Transverse colon (tissue), 4 donors: ENCODE data around the gene ARL9. TPM values are rescaled to one million over a fixed set of nuclear protein-coding genes. Genes with fewer than 3 reads are reported as not detected.

ENCODE experiments used
- DNase-seq: peaks from one replicate; pipeline ENCODE4 v3.0.0-alpha.2; 2019
- H3K27ac ChIP-seq, 4 donors: fragments of 200-600 bp; sonication (generic); 2 replicates each; pipeline ENCODE4 v1.5.1; 2016 to 2018; ENCODE audit warnings: inconsistent platforms in 4 of 4
- H3K27me3 ChIP-seq: fragments of 200-600 bp; sonication (generic); 2 replicates; pipeline ENCODE4 v1.5.1; 2017; ENCODE audit warnings: inconsistent platforms
- H3K36me3 ChIP-seq, 4 donors: fragments of 200-600 bp; sonication (generic); 2 replicates each; pipeline ENCODE4 v1.5.1; 2017 to 2019; ENCODE audit warnings: inconsistent platforms in 4 of 4
- H3K4me1 ChIP-seq, 4 donors: fragments of 200-600 bp; sonication (generic); 2 replicates each; pipeline ENCODE4 v1.5.1; 2017 to 2020; ENCODE audit warnings: inconsistent platforms in 4 of 4
- H3K4me3 ChIP-seq, 4 donors: fragments of 200-600 bp; sonication (generic); 1 replicate in 1 of 4; 2 replicates in 3 of 4; pipeline versions ENCODE4 v1.5.1 to v1.6.1; 2017 to 2019; ENCODE audit warnings: inconsistent platforms in 4 of 4
- H3K9me3 ChIP-seq, 2 donors: fragments of 200-600 bp; sonication (generic); 2 replicates each; pipeline ENCODE4 v1.5.1; 2017 to 2019; ENCODE audit warnings: inconsistent platforms in 2 of 2
- CTCF ChIP-seq, 5 experiments: fragments of 200-600 bp in 3 of 5; fragments of 450-650 bp in 2 of 5; sonication (generic) in 3 of 5; IDR thresholded peaks; 1 replicate in 2 of 5; 2 replicates in 3 of 5; pipeline ENCODE4 v1.5.1; 2016 to 2017; ENCODE audit warnings: antibody characterized with exemption in 5 of 5, inconsistent platforms in 3 of 5, mild to moderate bottlenecking in 2 of 5, moderate library complexity in 1 of 5
- EP300 ChIP-seq: sonication (generic); formaldehyde crosslinking; IDR thresholded peaks from one replicate; pipeline ENCODE4 v1.6.1; 2017; ENCODE audit warnings: antibody characterized with exemption, low read depth
- POLR2A ChIP-seq: fragments of 450-650 bp; IDR thresholded peaks from one replicate; pipeline ENCODE4 v1.6.1; 2016; ENCODE audit warnings: antibody characterized with exemption, mild to moderate bottlenecking, moderate library complexity
- POLR2AphosphoS5 ChIP-seq, 3 donors: sonication (generic); formaldehyde crosslinking; IDR thresholded peaks; one replicate each; pipeline ENCODE4 v1.6.1; 2016; ENCODE audit warnings: antibody characterized with exemption in 3 of 3
- WGBS, 2 donors: methylation state at CpG; one replicate each; pipeline ENCODE4 v1.1.5; 2018; ENCODE audit warnings: low coverage in 1 of 2; 5-methylcytosine and 5-hydroxymethylcytosine counted together
- in situ Hi-C, 4 donors: fragments of 200-750 bp; cut with MboI; loops; one replicate each; pipeline versions ENCODE4 v1.15.0 to v1.15.1; 2017; ENCODE audit warnings: low sequenced_read_pairs in 3 of 4, low pct_ligation_motif_present in 1 of 4, low pct_unique_long_range_greater_than_20kb in 1 of 4
- intact Hi-C: fragments of 100-400 bp; cut with DNase I; formaldehyde crosslinking; loops from one replicate; pipeline ENCODE4 v1.15.1; 2023; ENCODE audit warnings: low total_unique reads
- total RNA-seq, 4 donors: library from RNA; depleted of rRNA; stranded (reverse); fragments of >200 nt; gene quantifications; one replicate each; pipeline ENCODE4 v1.1.0, GENCODE V29; 2016

ARL9 gene
- not detected for total RNA-seq

GRCh38 chr4:56505269-56506130, at the start of gene ARL9:
Gene ARL9, plus strand, starts transcription at chr4:56505791. Its CDS starts 72 bp downstream, at chr4:56505863.
- peaks cover 0 to 11% (median 4%) of the 10 kb centered on the region in 4 donors for H3K36me3 ChIP-seq
- no peaks in the 10 kb centered on the region for H3K27me3 ChIP-seq
- TF ChIP-seq POLR2AphosphoS5 (IDR thresholded peaks at IDR 0.05): peak in 1 of 3 donors; percentile 22
- TF ChIP-seq CTCF (IDR thresholded peaks at IDR 0.05): no peak
- TF ChIP-seq POLR2A: peak; percentile 17
- no peak for TF ChIP-seq EP300
- DNase-seq: peak; percentile 49
- H3K4me3 ChIP-seq: peak within 1 kb of the TSS; percentile 20 to 63 (median 42)
- peaks cover 0 to 17% (median 12%) of the 10 kb centered on the region in 4 donors for H3K4me1 ChIP-seq
- H3K9me3 ChIP-seq: no peaks in the 10 kb centered on the region
- peak within 1 kb of the TSS; percentile 41 to 54 (median 50) for H3K27ac ChIP-seq
- WGBS, 2 donors: 1 to 22% methylated on average over 11 to 51 of the region's 56 CpGs
- intact Hi-C loops (no loop called here), in situ Hi-C loops (no loop called here)

- Histone ChIP-seq H3K27me3 (no peaks in the 10 kb centered on the region), H3K4me1 (peaks cover 0 to 8% (median 0%) of the 10 kb centered on the region in 4 donors), H3K4me3 (no peak overlapping the region), H3K9me3 (no peaks in the 10 kb centered on the region), H3K36me3 (peaks cover 0 to 36% (median 8%) of the 10 kb centered on the region in 4 donors), H3K27ac (no peak overlapping the region)
- 83 to 100% methylated on average over 1 to 3 of the region's 3 CpGs for WGBS, 2 donors
- in situ Hi-C loops (no loop called here), intact Hi-C loops (no loop called here)
- TF ChIP-seq POLR2A (no peak), EP300 (no peak), POLR2AphosphoS5 (IDR thresholded peaks at IDR 0.05) (no peak), CTCF (IDR thresholded peaks at IDR 0.05) (no peak)
- no peak for DNase-seq
These were observed 45.5 kb upstream of the ARL9 start for GRCh38 chr4:56460085-56460484.

GRCh38 chr4:56462157-56462556, 43.4 kb upstream of the ARL9 start:
- peaks cover 8 to 20% (median 9%) of the 10 kb centered on the region in 4 donors for H3K4me1 ChIP-seq
- intact Hi-C loops: no loop called here
- in situ Hi-C loops: no loop called here
- no peak overlapping the region for H3K4me3 ChIP-seq
- H3K36me3 ChIP-seq: peaks cover 0 to 32% (median 7%) of the 10 kb centered on the region in 4 donors
- TF ChIP-seq POLR2A (no peak), POLR2AphosphoS5 (IDR thresholded peaks at IDR 0.05) (no peak), CTCF (IDR thresholded peaks at IDR 0.05) (no peak), EP300 (no peak)
- H3K27me3 ChIP-seq: no peaks in the 10 kb centered on the region
- no peak for DNase-seq
- no peaks in the 10 kb centered on the region for H3K9me3 ChIP-seq
- H3K27ac ChIP-seq: no peak overlapping the region

- no peaks in the 10 kb centered on the region for H3K9me3 ChIP-seq
- peaks cover 0 to 26% (median 7%) of the 10 kb centered on the region in 4 donors for H3K36me3 ChIP-seq
- peaks cover 14 to 26% (median 15%) of the 10 kb centered on the region in 4 donors for H3K4me1 ChIP-seq
- H3K4me3 ChIP-seq: no peak overlapping the region
- no peak for TF ChIP-seq CTCF (IDR thresholded peaks at IDR 0.05)
- TF ChIP-seq POLR2A: no peak
- no peak for TF ChIP-seq EP300
- TF ChIP-seq POLR2AphosphoS5 (IDR thresholded peaks at IDR 0.05): no peak
- no peaks in the 10 kb centered on the region for H3K27me3 ChIP-seq
- in situ Hi-C loops: no loop called here
- DNase-seq: no peak
- H3K27ac ChIP-seq: no peak overlapping the region
- 90 to 94% methylated on average over 2 to 5 of the region's 5 CpGs for WGBS, 2 donors
- intact Hi-C loops: no loop called here
These were observed 41.9 kb upstream of the ARL9 start for GRCh38 chr4:56463711-56464110.
